Measurements from ENCODE around the gene SELL.
"Not testable (repeated sequence)": the region's sequence is repeated elsewhere in the genome, so short reads cannot be mapped to it uniquely, and the experiment has no call there.

The SELL gene

DNA sequence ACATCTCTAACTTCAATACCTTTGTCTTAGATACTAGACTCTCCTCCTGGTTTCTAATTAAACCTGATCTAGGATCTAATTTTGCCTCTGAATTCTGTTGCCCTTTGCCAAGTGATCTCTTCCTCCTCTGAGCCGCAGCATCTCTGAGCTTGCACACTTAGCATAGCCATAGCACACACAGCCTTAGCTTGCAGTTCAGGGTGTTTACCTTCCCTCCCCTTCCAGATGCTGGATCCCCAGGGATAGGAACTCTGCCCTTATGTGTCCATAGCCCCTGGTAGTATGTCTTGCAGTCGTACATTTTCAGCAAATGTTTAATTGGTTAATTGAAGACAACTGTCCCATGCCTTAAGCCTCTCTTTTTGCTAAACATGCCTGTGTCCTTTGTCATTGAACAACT is 30.3 kb downstream of the SELL start:
- peak overlapping the region in 10 of 11 experiments; percentile 19 to 59 (median 47); a peak in 16 of 22 replicates for H3K4me2 ChIP-seq
- H3K9me3 ChIP-seq (replicated peaks in 1 of 11), result peaks cover 0 to 9% (median 0%) of the 10 kb centered on the region in 11 experiments; a peak in 3 of 22 replicates
- no peak overlapping the region for H3K4me3 ChIP-seq
- peaks cover 16 to 35% (median 31%) of the 10 kb centered on the region in 10 experiments for H3K4me1 ChIP-seq
- no peak overlapping the region for H3K27ac ChIP-seq
- H4K20me1 ChIP-seq, result no peaks in the 10 kb centered on the region
- H3K9ac ChIP-seq, result no peak overlapping the region
- H3K27me3 ChIP-seq, result no peaks in the 10 kb centered on the region
- no peaks in the 10 kb centered on the region for H3K36me3 ChIP-seq
- no peak for TF ChIP-seq Cebpa-rat (IDR thresholded peaks at IDR 0.05)

DNA sequence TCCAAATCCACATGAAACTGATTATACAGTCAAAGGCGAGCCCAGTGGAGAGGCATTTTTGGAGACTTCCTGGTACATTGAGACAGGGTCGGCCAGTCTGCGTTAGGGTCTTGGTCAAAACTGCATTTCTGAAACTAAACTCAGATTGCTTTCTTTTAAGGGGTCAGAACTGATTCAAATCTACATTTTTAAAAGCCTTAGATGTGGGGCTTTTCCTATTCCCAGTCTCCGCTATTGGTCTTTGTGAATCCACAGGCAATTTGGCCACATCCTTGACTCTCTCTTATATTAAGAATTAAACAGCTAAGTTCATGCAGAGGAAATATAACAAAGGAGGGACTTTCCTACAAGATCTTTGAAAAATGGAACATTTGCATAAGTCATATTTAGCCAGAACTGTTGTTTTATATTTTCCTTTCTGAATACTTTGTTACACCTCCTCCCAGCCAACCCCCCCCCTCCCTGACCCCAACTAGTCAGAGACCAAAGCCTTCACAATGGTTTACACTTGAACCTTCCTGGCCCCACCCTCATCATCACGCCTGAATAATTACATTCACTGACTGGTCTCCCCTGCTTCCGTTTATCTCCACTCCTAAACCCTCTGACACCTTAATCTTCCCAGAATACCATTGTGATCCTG is 30.9 kb downstream of the SELL start:
- Histone ChIP-seq H3K9me3 (replicated peaks in 1 of 11) (peaks cover 0 to 9% (median 0%) of the 10 kb centered on the region in 11 experiments; a peak in 3 of 22 replicates), H3K27ac (no peak overlapping the region), H4K20me1 (no peaks in the 10 kb centered on the region), H3K36me3 (no peaks in the 10 kb centered on the region), H3K4me2 (peak overlapping the region; percentile 19 to 59 (median 45); a peak in 19 of 22 replicates), H3K27me3 (no peaks in the 10 kb centered on the region), H3K4me1 (peaks cover 22 to 41% (median 37%) of the 10 kb centered on the region in 10 experiments), H3K9ac (no peak overlapping the region), H3K4me3 (no peak overlapping the region)
- no peak for TF ChIP-seq Cebpa-rat (IDR thresholded peaks at IDR 0.05)

- Histone ChIP-seq H3K27ac (no peak overlapping the region), H3K4me1 (peaks cover 24 to 41% (median 38%) of the 10 kb centered on the region in 10 experiments), H3K27me3 (no peaks in the 10 kb centered on the region), H3K9me3 (replicated peaks in 1 of 11) (peaks cover 0 to 9% (median 0%) of the 10 kb centered on the region in 11 experiments; a peak in 3 of 22 replicates), H4K20me1 (no peaks in the 10 kb centered on the region), H3K9ac (no peak overlapping the region), H3K4me3 (no peak overlapping the region), H3K36me3 (no peaks in the 10 kb centered on the region), H3K4me2 (no peak overlapping the region)
- no peak for TF ChIP-seq Cebpa-rat (IDR thresholded peaks at IDR 0.05)
Observed at GRCh38 chr1:169679692-169680091, 31.7 kb downstream of the SELL start.

DNA sequence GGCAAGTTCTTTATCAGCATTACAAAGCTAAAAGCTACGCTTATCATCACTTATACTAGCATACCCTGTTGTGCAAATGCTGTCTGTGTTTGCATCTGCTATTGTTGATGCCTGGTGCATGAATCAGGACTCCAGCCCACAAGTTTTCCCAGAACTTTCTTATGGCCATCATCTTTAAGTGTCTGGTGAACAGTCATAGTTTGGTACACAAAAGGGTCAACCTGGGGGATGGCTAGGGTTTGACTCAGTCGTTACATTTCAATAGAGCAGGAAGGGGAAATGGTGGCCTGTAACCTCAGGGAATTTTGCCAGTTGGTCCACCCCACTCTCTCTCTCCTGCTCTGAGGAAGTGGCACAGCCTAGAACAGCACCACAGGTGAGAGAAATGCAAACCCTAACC is 35.4 kb downstream of the SELL start:
- Histone ChIP-seq H3K4me1 (peaks cover 21 to 42% (median 36%) of the 10 kb centered on the region in 10 experiments), H3K9me3 (replicated peaks in 1 of 11) (peaks cover 6 to 12% (median 8%) of the 10 kb centered on the region in 11 experiments; a peak in 19 of 22 replicates)

GRCh38 chr1:169670836-169671235 is 40.6 kb downstream of the SELL start:
- Histone ChIP-seq H3K27me3 (no peaks in the 10 kb centered on the region), H3K9ac (peak overlapping the region in 2 of 11 experiments; percentile 7 to 38; a peak in 1 of 22 replicates), H3K4me3 (no peak overlapping the region), H3K4me1 (peaks cover 20 to 42% (median 40%) of the 10 kb centered on the region in 10 experiments), H3K4me2 (peak overlapping the region in 9 of 11 experiments; percentile 33 to 77 (median 66); a peak in 19 of 22 replicates), H4K20me1 (no peaks in the 10 kb centered on the region), H3K27ac (peak overlapping the region in 5 of 11 experiments; percentile 5 to 39 (median 32); a peak in 3 of 22 replicates), H3K9me3 (replicated peaks in 1 of 11) (peaks cover 7 to 33% (median 16%) of the 10 kb centered on the region in 11 experiments; a peak in 21 of 22 replicates), H3K36me3 (no peaks in the 10 kb centered on the region)
- no peak for TF ChIP-seq Cebpa-rat (IDR thresholded peaks at IDR 0.05)

More for the DNA sequence above, 35.4 kb downstream of the SELL start:
- Histone ChIP-seq H3K4me2 (peak overlapping the region; percentile 36 to 74 (median 54)), H3K27ac (no peak overlapping the region), H3K9ac (no peak overlapping the region), H3K4me3 (no peak overlapping the region), H3K27me3 (no peaks in the 10 kb centered on the region), H3K36me3 (no peaks in the 10 kb centered on the region), H4K20me1 (no peaks in the 10 kb centered on the region)
- no peak for TF ChIP-seq Cebpa-rat (IDR thresholded peaks at IDR 0.05)

DNA sequence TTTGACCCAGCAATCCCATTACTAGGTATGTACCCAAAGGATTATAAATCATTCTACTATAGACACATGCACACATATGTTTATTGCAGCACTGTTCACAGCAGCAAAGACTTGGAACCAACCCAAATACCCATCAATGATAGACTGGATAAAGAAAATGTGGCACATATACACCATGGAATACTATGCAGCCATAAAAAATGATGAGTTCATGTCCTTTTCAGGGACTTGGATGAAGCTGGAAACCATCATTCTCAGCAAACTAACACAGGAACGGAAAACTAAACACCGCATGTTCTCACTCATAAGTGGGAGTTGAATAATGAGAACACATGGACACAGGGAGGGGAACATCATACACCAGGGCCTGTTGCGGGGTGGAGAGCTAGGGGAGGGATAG is 41.2 kb downstream of the SELL start:
- H3K36me3 ChIP-seq, result not testable (repeated sequence)
- Histone ChIP-seq H3K27ac (peak overlapping the region in 1 of 11 experiments; percentile 32; a peak in 2 of 22 replicates), H3K4me1 (peaks cover 15 to 38% (median 35%) of the 10 kb centered on the region in 10 experiments)

GRCh38 chr1:169667699-169668596 is 43.5 kb downstream of the SELL start:
- peaks cover 2 to 27% (median 10%) of the 10 kb centered on the region in 11 experiments; a peak in 21 of 22 replicates for H3K9me3 ChIP-seq (replicated peaks in 1 of 11)
- peak overlapping the region in 3 of 11 experiments; percentile 13 to 51 (median 32); a peak in 4 of 22 replicates for H3K9ac ChIP-seq
- H3K27ac ChIP-seq, result peak overlapping the region in 8 of 11 experiments; percentile 47 to 71 (median 62); a peak in 16 of 22 replicates
- not testable (repeated sequence) for H3K4me3 ChIP-seq, H4K20me1 ChIP-seq, H3K36me3 ChIP-seq, H3K27me3 ChIP-seq
- peaks cover 15 to 38% (median 35%) of the 10 kb centered on the region in 10 experiments for H3K4me1 ChIP-seq
- H3K4me2 ChIP-seq, result peak overlapping the region in 10 of 11 experiments; percentile 30 to 74 (median 50); a peak in 17 of 22 replicates

More for the DNA sequence above, 41.2 kb downstream of the SELL start:
- H3K4me2 ChIP-seq, result peak overlapping the region in 8 of 11 experiments; percentile 48 to 77 (median 66); a peak in 13 of 22 replicates
- not testable (repeated sequence) for H4K20me1 ChIP-seq, H3K27me3 ChIP-seq, H3K9ac ChIP-seq, H3K4me3 ChIP-seq
- H3K9me3 ChIP-seq (replicated peaks in 1 of 11), result peaks cover 7 to 33% (median 16%) of the 10 kb centered on the region in 11 experiments; a peak in 21 of 22 replicates

- Histone ChIP-seq H3K4me1 (peaks cover 15 to 36% (median 33%) of the 10 kb centered on the region in 10 experiments), H3K4me2 (peak overlapping the region; percentile 30 to 74 (median 46); a peak in 18 of 22 replicates), H3K4me3 (peak overlapping the region in 1 of 10 experiments; percentile 3; a peak in 2 of 20 replicates), H3K27ac (peak overlapping the region in 8 of 11 experiments; percentile 47 to 71 (median 62); a peak in 16 of 22 replicates), H3K9ac (peak overlapping the region in 3 of 11 experiments; percentile 13 to 51 (median 32); a peak in 4 of 22 replicates), H3K9me3 (replicated peaks in 1 of 11) (peaks cover 0 to 28% (median 10%) of the 10 kb centered on the region in 11 experiments; a peak in 15 of 22 replicates)
- H3K27me3 ChIP-seq, H4K20me1 ChIP-seq, H3K36me3 ChIP-seq: not testable (repeated sequence)
Observed at GRCh38 chr1:169667227-169667639, 44.2 kb downstream of the SELL start.

DNA sequence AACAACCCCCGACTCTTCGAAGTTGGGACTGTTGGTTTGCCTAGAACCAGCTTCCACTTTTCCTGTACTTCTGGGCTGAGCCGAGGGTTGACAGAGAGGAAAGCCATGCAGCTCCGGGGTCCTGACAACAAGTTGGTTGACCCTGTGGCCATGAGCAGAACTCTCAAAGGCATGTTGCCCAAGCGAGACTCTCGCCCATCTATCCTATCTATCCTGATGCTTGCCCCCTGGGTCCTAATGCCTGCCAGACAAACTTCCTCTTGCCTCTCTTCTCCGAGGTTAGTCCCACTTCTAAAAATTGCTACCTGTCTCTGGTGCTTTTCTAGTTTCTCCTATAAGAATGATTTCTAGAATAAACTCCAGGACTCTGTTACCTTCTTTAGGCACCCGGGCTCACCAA is 48.7 kb downstream of the SELL start:
- H3K9ac ChIP-seq, H3K27me3 ChIP-seq, H3K36me3 ChIP-seq, H3K4me2 ChIP-seq, H3K27ac ChIP-seq, H4K20me1 ChIP-seq, H3K4me3 ChIP-seq: not testable (repeated sequence)
- H3K4me1 ChIP-seq, result peaks cover 8 to 13% (median 11%) of the 10 kb centered on the region in 10 experiments; a peak in 18 of 20 replicates
- H3K9me3 ChIP-seq (replicated peaks in 1 of 11), result peaks cover 6 to 27% (median 18%) of the 10 kb centered on the region in 11 experiments; a peak in 20 of 22 replicates

- H3K9me3 ChIP-seq (replicated peaks in 1 of 11), result peaks cover 6 to 35% (median 24%) of the 10 kb centered on the region in 11 experiments; a peak in 21 of 22 replicates
- H3K36me3 ChIP-seq, H3K4me1 ChIP-seq, H4K20me1 ChIP-seq, H3K27me3 ChIP-seq, H3K9ac ChIP-seq, H3K4me3 ChIP-seq, H3K27ac ChIP-seq, H3K4me2 ChIP-seq: not testable (repeated sequence)
Observed at GRCh38 chr1:169661066-169661465, 50.4 kb downstream of the SELL start.

DNA sequence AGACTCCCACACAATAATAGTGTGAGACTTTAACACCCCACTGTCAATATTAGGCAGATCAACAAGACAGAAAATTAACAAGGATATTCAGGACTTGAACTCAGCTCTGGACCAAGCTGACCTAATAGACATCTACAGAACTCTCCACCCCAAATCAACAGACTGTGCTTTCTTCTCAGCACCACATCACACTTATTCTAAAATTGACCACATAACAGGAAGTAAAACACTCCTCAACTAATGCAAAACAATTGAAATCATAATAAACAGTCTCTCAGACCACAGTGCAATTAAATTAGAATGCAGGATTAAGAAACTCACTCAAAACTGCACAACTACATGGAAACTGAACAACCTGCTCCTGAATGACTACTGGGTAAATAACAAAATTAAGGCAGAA is 52.6 kb downstream of the SELL start:
- H3K9ac ChIP-seq, H3K4me1 ChIP-seq, H3K4me3 ChIP-seq, H3K36me3 ChIP-seq, H3K27ac ChIP-seq, H3K27me3 ChIP-seq, H4K20me1 ChIP-seq, H3K4me2 ChIP-seq: not testable (repeated sequence)
- H3K9me3 ChIP-seq (replicated peaks in 1 of 11), result peaks cover 6 to 32% (median 24%) of the 10 kb centered on the region in 11 experiments; a peak in 21 of 22 replicates

Measured in BLaER1 treated with 17β-estradiol and CSF1 and Interleukin-3, amounts not matched to agents 10 nM and 100 nM (cell line).